NCI-H460 (cell line): ENCODE measurements around the gene SSB. TPM values are rescaled to one million over a fixed set of nuclear protein-coding genes. Genes with fewer than 3 reads are reported as not detected.
"Not testable (repeated sequence)": the region's sequence is repeated elsewhere in the genome, so short reads cannot be mapped to it uniquely, and the experiment has no call there.

Source experiments
- DNase-seq: peaks from one replicate; pipeline ENCODE4 v3.0.0-alpha.2; 2016; ENCODE audit warnings: low read depth; ENCODE audit errors: extremely low read depth
- polyA plus RNA-seq: library from polyadenylated mRNA; depleted of rRNA; stranded (reverse); fragments of >200 nt; gene quantifications from 2 replicates; pipeline ENCODE4 v1.2.3, GENCODE V29; 2014; cell fraction: nucleus; rRNA removed
- total RNA-seq: library from RNA; depleted of rRNA; stranded (reverse); fragments of >200 nt; shearing (Covaris generic); gene quantifications from 2 replicates; pipeline ENCODE4 v1.2.3, GENCODE V29; 2014; rRNA removed

Gene SSB
- 173 and 197 TPM in 2 replicates for total RNA-seq
- 190 and 288 TPM in 2 replicates for polyA plus RNA-seq

DNA sequence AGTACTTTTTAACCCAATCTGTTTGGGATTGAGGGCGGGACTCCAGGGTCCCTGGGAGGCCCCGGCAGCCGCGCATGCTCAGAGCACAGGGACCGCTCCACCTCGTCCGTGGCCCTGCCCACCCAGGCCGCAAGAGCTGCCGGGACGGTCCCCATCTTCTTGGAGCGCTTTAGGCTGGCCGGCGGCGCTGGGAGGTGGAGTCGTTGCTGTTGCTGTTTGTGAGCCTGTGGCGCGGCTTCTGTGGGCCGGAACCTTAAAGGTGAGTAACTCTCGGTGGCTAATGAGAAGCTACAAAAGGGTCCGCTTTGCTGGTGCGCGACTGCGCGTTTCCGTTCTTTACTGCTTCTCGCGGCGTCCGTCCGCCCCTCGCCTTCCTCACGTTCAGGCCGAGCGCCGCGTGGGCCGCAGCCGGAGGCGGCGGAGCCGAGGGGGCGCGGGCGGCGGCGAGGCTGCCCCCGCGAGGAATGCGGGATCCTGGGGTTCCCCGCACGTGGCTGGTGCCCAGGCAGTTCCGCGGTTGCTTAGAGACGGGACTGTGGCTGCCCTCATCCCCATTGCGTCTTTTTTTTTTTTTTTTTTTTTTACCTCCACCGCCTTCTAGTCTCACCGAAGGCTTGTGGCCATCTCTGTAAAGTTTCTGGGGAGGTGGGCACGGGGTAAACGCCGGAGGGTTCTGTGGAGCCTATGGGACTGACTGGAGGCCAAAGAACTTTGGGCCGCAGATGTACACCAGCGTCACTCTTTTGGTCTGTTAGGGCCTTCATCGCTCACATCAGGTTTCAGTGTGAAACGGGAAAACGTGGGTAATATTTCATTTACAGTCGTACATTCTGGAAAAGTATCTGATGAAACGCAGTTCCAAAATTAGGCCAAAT, at the start of gene SSB:
SSB (plus strand) TSS at position 154 of the 875 bp plus-strand sequence. CDS start 2,090 bp downstream, outside the sequence.
- peak; percentile 91 for DNase-seq

DNA sequence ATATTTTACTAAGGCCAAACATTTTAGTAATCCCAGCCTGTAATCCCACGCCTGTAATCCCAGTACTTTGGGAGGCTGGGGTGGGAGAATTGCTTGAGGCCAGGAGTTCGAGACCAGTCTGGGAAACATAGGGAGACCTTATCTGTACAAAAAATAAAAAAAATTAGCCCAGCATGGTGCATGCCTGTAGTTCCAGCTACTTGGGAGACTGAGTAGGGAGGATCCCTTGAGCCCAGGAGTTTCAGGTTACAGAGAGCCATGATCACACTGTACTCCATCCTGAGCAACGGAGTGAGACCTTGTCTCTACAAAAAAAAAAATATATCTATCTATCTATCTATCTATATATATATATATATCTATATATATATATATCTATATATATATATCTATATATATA, 45.9 kb upstream of the SSB start:
- DNase-seq: no peak

DNA sequence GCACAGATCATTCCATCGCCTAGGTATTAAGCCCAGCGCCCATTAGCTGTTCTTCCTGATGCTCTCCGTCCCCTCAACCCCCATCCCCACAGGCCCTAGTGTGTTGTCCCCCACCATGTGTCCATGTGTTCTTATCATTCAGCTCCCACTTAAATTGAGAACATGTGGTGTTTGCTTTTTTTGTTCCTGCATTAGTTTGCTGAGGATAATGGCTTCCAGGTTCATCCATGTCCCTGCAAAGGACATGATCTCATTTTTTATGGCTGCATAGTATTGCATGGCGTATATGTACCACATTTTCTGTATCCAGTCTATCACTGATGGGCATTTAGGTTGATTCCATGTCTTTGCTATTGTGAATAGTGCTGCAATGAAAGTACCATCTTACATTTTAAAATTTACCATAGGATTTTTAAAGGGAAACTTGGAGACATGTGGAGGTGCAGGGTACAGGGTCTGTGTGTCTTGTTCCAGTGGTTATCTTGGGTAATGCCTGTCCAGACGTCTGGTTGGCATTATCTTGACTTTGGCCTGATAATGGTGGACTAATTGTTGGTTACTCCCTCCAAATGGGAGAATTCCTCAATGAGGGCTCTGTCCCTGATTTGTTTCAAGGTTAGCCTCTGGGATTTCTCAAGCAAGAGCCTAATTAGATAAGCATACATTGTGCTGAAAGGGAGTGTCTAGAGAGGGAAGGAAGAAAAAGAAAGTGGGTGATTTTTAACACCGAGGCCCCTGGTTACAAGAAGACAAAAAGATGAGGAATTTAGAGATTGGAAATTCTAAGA, 43.4 kb upstream of the SSB start:
- no peak for DNase-seq

DNA sequence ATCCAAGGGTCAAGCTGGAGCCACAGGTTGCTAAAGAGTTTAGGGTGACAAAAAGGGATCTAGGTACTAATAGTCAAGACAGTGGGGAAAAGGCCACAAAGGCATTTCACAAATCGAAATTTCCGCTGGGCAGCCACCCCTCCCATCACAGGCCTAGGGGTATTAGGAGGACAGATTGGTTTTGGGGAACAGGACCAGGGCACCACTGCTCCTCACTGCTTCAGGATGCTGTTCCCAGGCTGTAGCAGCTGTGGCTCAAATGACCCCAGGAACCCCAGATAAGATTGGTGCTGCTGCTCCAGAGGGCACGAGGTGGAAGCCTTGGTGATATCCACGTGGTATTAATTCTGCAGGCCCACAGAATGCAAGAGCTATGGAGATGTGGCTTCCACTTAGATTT, 42.3 kb upstream of the SSB start:
- DNase-seq: no peak

DNA sequence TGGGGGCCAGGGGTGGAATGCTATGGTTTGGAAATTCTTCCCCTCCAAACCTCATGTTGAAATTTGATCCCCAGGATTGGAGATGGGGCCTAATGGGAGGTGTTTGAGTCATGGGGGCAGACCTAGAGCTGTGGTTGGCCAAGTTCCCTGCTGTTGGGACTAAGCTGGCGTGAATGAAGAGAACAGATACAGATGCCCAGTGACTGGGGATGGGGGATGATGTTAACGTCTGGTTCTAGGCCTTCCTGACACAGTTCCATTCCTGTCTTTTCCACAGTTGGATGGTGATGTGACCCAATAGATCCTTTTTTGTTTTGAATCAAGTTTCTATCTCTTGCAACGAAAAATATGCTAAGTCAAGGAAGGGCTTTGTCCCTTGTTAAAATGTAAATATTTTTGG, 41.3 kb upstream of the SSB start:
- no peak for DNase-seq

DNA sequence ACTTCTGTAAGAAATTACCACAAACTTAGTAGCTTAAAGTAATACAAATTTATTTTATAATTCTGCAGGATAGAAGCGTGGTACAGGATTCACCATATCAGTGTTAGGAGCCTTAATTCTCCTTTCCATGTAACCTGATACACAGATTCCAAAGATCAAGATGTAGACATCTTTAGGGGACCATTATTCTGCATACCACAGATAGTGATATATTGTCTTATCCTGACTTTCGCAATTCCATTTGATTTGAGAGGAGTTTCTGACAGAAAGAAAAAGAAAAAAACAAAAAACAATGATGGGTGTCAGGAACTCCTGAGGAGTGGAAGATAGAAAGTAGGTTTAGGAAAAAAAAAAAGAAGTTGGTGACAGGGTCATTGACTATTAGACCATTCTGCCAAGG, 40.9 kb upstream of the SSB start:
- no peak for DNase-seq

DNA sequence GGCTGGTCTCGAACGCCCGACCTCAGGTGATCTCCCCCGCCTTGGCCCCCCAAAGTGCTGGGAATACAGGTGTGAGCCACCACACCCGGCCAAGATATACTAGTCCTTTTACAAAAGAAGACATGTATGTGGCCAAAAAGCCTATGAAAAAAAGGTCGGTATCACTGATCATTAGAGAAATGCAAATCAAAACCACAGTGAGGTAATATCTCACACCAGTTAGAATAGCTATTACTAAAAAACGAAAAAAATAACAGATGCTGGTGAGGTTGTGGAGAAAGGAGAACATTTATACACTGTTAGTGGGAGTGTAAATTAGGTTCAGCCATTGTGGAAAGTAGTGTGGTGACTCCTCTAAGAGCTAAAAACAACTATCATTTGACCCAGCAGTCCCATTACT, 38.7 kb upstream of the SSB start:
- DNase-seq: no peak

DNA sequence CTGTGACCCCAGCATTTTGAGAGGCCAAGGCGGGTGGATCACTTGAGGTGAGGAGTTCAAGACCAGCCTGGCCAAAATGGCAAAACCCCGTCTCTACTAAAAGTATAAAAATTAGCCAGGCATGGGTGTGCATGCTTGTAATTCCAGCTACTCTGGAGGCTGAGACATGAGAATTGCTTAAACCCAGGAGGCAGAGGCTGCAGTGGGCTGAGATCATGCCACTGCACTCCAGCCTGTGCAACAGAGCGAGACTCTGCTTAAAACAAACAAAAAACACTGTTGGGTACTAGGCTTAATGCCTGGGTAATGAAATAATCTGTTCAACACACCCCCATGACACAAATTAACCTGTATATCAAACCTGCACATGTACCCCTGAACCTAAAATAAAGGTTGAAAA, 37.9 kb upstream of the SSB start:
- DNase-seq: not testable (repeated sequence)

DNA sequence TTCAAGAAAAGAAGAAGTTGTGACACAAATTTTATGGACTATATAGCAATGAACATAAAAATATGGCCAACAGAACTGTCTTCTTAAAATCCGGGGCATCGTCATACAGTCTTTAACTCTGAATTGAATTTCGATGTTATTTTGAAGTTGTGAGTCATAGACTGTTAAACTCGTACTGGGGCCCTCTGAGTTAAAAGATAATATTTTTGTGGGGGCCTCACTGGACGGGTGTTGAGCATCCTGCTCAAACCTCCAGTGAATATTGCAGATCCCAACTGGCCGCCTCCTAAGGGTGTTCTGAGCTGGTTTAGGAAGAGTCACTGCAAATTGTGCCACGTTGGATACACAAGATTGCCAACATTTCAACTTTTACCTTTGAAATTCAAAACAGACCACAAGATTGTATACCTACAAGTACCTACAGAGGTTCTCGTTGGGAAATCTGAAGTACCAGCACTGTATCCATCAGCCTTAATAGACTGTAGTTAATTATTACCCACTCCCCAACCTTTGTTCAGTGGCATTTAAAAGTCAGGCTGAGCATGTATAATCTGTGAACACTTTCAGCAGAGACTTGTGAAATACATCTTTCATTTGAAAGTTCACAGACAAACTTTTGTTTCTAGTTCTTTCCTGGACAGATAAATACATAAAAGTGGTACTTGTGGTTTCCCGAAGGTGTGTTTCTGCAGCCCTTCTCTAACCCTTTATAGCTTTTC, 37.3 kb upstream of the SSB start:
- no peak for DNase-seq

DNA sequence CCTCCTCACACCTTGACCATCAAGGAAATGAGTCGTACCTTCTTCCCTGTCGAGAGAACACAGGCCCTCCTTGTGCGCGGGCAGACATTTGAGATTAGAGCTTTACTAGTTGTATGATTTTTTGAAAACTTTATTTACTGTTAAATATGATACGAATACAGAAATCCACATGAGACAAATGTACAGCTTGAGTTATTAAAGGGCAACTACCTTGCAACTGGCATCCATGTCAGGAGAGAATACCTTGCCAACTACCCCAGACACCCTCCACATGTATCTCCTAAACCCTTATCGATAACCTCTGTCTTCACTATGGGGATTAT, 36.7 kb upstream of the SSB start:
- no peak for DNase-seq

DNA sequence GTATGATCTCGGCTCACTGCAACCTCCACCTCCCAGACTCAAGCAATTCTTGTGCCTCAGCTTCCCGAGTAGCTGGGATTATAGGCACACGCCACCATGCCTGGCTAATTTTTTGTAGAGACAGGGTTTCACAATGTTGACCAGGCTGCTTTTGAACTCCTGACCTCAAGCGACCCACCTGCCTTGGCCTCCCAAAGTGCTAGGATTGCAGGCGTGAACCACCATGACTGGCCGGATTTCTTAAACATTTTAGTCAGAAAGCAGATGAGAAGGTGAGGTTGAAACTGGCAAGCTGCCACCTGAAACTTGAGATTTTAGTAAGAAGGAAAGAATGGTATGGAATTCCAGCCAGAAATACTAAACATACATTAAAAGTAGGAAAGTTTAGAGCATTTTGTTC, 33.1 kb upstream of the SSB start:
- no peak for DNase-seq

DNA sequence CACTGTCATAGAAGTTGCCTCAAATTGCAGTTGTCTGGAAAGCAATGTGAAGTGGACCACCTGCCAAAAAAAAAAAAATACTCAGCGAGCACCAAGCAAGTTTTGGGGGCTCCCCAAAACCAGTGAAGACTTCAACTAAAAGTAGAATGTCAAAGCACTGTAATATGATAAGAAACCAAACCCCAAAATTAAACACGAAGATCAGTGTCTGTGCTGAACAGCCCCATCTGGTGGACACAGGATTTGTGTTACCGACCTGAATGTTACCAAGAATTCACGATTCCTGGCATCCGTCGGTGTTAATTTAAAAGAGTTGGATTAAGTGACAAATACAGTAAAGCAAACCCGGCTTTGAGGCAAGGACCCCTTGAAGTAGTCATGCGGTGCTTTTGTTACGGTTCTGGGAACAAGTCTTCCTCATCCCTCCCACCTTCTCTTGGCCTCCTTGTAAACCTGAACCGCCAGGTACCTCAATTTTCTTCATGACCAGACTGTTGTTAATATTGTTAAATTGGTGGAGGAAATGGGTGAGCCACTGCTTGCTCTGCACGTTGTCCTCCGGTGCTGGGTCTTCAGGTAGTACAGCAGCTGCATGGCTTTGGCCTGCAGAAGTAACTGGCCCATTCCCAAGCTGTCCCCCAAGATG, 31.3 kb upstream of the SSB start:
- peak; percentile 47 for DNase-seq

DNA sequence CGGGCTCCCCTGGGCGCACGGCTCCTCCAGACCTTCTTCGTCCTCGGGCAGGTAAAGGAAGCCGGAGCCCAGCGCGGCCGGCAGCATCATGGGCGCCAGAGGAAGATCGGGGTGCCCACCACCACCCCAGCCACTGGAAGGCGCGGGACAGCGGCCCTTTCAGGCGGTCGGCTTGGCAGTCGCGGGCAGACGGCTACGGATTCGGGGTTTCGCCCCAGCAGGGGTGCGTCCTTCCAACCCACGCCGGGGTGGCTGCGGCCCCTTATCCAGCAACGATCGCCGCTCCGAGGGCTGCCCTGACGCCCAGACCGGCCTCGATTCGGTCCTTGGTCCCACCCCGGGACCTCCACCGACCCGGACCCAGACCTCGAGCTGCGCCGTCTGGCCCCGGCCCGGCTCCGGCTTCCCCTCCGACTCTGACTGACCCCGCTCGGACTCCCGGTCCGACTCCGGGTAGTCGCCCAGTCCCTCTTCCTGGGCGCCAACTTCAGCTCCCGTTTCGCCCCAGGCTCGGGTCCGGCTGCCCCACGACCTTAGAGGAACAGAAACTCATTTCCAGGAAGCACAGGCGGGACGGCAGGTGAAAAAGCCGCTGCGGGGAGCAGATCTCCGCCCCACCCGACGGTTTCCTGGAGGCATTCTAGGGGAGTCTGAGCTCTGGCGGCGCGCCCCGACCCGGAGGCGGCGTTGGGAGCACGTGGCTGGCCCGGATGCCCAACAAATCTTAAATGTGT, 30.2 kb upstream of the SSB start:
- DNase-seq: no peak

DNA sequence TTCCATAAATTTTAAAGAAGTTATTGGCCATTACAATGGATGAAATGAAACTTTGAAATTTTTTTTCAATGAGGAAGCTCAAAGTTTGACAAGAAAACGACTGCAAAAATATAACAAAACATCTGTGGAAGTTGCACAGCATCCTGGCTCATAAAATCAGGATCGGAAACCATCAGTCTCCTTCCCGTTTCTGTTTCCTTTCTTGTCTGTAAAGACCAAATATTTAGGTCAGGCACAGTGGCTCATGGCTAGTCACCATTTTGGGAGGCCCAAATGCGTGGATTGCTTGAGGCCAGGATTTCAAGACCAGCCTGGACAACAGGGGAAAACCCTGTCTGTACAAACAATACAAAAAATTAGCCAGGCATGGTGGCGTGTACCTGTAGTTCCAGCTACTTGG, 27.6 kb upstream of the SSB start:
- DNase-seq: no peak

DNA sequence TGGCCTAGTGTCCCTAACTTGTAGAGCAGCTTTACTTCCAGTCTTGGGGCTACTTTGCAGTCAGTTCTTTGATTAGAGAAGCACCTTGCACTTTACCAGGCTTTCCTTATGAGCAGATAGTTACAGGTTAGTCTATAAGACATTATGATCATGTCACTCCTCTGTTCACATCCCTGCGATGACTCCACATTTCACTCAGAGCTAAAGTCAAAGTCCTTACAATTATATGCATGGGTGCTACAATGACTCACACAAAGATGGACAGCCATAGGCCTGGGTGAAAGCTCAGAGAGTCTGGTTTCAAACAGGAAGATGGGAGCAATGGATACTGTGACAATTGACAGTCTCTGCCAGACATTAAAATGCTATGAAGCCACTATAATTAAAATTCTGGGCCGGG, 27.1 kb upstream of the SSB start:
- no peak for DNase-seq

DNA sequence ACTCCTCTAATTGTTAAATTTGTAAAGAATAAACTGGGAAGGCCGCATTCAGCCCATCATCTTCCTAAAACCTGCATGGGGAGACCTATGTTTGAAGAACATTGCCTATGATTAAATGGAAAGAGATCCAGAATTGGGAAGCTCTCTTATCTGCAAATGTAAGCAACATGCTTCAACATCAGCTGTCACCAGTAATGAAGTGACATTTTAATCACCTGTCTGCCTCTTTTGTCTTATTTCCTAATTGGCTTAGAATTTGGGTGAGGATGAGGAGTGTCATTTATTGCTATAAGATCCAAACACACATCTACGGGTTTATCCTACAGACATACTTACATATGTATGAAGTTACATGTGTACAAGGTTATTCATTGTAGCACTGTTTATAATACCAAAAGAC, 26.0 kb upstream of the SSB start:
- DNase-seq: no peak

DNA sequence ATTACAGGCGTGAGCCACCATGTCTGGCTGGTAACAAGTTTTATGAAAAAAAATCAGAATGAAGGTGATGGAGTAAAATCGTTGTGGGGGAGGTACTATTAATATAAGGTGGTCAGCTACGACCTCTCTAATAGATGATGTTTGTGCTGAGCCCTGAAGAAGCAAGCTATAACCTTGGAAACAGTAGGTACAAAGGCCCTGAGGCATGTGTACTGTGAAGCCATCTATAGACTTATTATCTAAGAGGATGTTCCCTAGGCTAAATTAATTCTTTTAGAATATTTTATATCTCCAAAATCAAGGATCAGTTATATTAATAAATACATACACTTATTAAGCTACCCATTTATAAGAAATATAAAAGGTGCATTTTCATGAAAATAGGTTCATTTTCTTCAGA, 23.3 kb upstream of the SSB start:
- DNase-seq: no peak

DNA sequence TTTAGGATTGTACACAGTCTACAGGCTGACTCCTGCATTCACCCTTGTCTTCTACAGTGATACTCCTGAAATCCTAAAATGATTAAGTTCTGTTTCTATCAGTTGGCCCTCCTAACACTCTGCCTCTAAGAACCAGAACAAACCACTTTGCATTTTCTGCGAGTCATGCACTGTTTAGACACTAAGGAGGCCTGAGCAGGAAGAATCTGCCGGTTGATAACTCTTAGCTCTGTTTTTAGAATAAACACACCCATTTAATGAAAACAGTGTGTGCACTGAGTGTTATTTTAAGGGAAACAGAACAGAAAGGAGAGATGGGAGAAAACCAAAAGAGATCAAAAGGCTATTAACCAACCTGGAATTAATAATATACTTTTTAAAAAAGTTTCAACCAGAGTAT, 22.9 kb upstream of the SSB start:
- DNase-seq: no peak

DNA sequence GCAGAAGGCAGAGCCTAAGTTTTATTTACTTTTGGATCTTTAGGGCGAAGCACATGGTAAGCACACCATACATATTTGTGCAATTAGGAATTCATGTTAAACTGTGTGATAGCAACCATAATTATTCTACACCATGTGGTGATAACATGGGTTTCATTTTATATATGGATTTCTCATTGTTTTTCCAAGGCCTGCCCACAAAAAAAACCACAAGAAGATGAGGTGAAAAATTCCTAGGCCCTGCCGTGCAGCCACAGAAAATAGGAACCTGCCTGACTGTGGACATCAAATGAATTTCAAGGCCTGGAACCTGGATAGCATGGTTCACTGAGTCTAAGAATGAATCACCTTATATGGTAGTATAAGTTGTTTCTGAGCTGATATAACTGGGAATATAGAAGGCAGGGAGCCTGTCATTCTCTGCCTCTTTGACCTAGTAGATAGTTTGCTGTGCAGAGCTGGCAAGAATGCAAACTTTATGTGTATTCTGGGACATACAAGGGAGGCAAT, 22.4 kb upstream of the SSB start:
- DNase-seq: no peak

DNA sequence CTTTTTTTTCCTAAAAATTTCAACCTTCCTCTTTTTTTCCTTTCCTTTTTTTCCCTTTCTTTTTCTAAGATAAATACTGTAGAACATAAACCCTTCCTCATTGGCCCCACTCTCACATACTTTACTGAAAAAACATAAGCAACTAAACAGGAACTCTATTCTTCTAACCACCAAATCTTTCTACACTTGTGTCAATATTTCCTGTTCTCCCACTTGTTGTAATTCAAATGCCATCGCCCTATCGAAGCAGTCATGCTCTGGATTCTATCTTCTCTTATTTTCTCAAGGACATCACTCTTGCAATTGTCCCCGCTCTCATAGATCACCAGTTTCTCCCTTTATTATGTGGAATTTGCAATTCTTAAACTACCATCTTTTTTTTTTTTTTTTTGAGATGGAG, 20.2 kb upstream of the SSB start:
- DNase-seq: no peak
